ENCODE results near the gene FSIP1. TPM values are rescaled to one million over a fixed set of nuclear protein-coding genes. Genes with fewer than 3 reads are reported as not detected.

FSIP1 gene
- total and polyA plus RNA-seq, 9 of the 15 experiments (the other 6 are each of a cell fraction or from before 2014, with no cell fraction given), result 0.07 to 0.51 (median 0.29) TPM

DNA sequence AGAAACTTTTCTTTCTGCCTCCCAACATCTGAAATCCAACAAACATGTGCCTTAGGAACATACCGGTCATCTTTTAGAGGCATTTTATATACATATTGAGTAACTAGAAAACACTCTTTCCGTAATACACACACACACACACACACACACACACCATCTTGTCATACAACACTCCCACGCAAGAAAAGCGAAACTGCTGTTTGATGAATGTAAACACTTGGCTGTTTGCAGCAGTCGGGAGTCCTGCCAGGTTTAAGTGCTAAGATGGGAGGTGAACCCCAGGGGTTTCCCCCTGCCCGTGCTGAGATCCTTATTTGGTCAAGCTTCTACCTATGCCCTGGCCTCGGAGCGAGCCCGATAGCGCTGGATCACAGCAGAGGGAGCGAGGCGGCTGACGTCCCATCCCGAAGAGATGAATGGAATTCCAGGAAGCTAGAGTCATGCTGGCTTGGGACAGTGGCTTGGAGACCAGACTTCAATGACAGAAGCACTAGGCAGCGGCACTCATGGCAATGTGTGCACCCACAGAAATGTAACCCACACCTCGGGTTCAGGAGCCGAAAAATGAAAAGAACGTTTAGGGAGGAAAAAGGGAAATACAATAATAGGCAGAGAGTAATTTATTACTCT lies 203.0 kb downstream of the FSIP1 start (continued):
- TF ChIP-seq ASH1L (IDR thresholded peaks at IDR 0.05; ENCODE audit: borderline replicate concordance, low read depth, partially characterized antibody), result no peak

DNA sequence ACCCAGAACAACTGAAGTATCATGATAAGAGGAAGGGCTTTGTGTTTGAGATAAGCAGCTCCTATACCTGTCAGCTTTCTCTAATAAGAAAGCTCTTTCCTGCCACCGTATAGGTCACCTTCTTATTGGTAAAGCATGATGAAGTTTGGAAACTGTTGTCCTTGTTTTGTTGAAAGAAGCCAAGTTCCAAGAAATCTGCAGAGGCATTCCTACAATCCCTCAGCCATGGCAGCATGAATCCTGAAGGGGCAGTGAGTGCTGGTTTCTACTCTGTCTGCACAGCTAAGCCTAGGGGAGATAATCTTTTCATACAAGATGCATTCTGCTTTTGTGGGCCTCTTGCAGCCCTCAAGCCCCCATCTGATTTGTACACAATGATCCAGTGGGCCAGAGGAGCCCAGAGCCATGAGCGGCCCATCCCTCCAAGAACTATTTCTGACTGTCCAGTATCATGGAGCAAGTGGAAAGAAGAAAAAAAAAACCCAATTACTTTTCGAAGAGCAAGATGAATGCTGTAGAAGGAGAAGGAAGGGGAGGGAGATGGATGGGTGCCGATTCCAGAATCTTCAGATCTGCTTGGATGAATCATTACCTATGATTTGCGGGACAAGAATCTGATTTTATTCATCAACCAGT lies 203.7 kb downstream of the FSIP1 start:
- ChIA-PET CTCF (ENCODE audit: low intra/inter-chr PET ratio) (interaction anchor here (0.9 to 1.9 kb wide), 2 partner anchors 453 to 871 kb away, joined by 7 to 10 read pairs; no protein-coding TSS in a partner anchor), POLR2A (interaction anchor here (0.7 to 1.0 kb wide), 2 partner anchors 170 to 257 kb away, joined by 3 read pairs; no protein-coding TSS in a partner anchor)
- in situ Hi-C loops (cut with MboI), result loop anchor here (25.0 kb wide), 1 partner anchor 767 kb away; no protein-coding TSS in a partner anchor

More for the DNA sequence above, 203.7 kb downstream of the FSIP1 start:
- no TSS peak for BruUV-seq (replicated peaks)
- Histone ChIP-seq H3K9me1 (ENCODE audit: control insufficient read depth, insufficient read depth, low read length) (no peaks in the 10 kb centered on the region), H3K4me2 (ENCODE audit: insufficient read depth, low read length) (no peak overlapping the region), H3K4me1 (replicated peaks in 1 of 2; ENCODE audit: control insufficient read depth in 2 of 2, insufficient read depth in 2 of 2, low read length in 2 of 2) (peaks cover 0 to 12% of the 10 kb centered on the region in 2 experiments; a peak in 1 of 5 replicates), H3K36me3 (ENCODE audit: control insufficient read depth, insufficient read depth, low read length) (no peaks in the 10 kb centered on the region), H2AFZ (ENCODE audit: low read depth, low read length) (no peak overlapping the region), H3K27me3 (ENCODE audit: control insufficient read depth in 2 of 2, insufficient read depth in 2 of 2, low read length in 2 of 2) (peaks cover 24 to 41% of the 10 kb centered on the region in 2 experiments; a peak in 4 of 5 replicates), H3K4me3 (no peak overlapping the region), H3K9me3 (replicated peaks; ENCODE audit: control insufficient read depth, insufficient read depth, low read depth, low read length) (peaks cover 7% of the 10 kb centered on the region), H4K20me1 (replicated peaks; ENCODE audit: control insufficient read depth, insufficient read depth, low read length) (0 out of 2 replicates have a peak, but pooled peaks cover 3% of the 10 kb centered on the region), H3K79me2 (ENCODE audit: control insufficient read depth, insufficient read depth, low read length) (no peaks in the 10 kb centered on the region), H3K9ac (ENCODE audit: insufficient read depth in 1 of 2, low read depth in 2 of 2, low read length in 2 of 2) (no peak overlapping the region), H3K27ac (ENCODE audit: extremely low read depth, low read depth, low read length) (no peak overlapping the region)
- DNase-seq (ENCODE audit: extremely low read depth in 1 of 4, low spot score in 3 of 4) (no peak), ATAC-seq (no peak), FAIRE-seq (peak; percentile 23)
- intact Hi-C loops (cut with micrococcal nuclease), result loop anchor here (5.0 to 10.0 kb wide), 2 partner anchors 67 to 264 kb away; no protein-coding TSS in a partner anchor
- TF ChIP-seq, protein P1, sequence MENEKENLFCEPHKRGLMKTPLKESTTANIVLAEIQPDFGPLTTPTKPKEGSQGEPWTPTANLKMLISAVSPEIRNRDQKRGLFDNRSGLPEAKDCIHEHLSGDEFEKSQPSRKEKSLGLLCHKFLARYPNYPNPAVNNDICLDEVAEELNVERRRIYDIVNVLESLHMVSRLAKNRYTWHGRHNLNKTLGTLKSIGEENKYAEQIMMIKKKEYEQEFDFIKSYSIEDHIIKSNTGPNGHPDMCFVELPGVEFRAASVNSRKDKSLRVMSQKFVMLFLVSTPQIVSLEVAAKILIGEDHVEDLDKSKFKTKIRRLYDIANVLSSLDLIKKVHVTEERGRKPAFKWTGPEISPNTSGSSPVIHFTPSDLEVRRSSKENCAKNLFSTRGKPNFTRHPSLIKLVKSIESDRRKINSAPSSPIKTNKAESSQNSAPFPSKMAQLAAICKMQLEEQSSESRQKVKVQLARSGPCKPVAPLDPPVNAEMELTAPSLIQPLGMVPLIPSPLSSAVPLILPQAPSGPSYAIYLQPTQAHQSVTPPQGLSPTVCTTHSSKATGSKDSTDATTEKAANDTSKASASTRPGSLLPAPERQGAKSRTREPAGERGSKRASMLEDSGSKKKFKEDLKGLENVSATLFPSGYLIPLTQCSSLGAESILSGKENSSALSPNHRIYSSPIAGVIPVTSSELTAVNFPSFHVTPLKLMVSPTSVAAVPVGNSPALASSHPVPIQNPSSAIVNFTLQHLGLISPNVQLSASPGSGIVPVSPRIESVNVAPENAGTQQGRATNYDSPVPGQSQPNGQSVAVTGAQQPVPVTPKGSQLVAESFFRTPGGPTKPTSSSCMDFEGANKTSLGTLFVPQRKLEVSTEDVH (IDR thresholded peaks at IDR 0.05; ENCODE audit: low read depth, partially characterized antibody), result no peak
- TF ChIP-seq CBFA2T3 (IDR thresholded peaks at IDR 0.05), result 0 out of 2 replicates have a peak, but pooled peaks have one; percentile 29
- 5% methylated on average over 5 of the region's 5 CpGs for WGBS (ENCODE audit: insufficient coverage, low coverage, missing lambda C conversion rate)

All from K562 (cell line).